Measurements from ENCODE around the gene RHOA. TPM values are rescaled to one million over a fixed set of nuclear protein-coding genes. Genes with fewer than 3 reads are reported as not detected.

RHOA gene
- total RNA-seq, 4 donors from 2014 or later, result 534 to 619 (median 593) TPM

GRCh38 chr3:49341996-49342395, 69.8 kb downstream of the RHOA start:
- no peak for TF ChIP-seq CTCF (IDR thresholded peaks at IDR 0.05; ENCODE audit: low read depth)

GRCh38 chr3:49339941-49340800, 71.6 kb downstream of the RHOA start, which contains the start of gene USP4:
TSS of gene USP4 (minus strand) at chr3:49340053. CDS start at chr3:49340024, 29 bp downstream.
- no peak for TF ChIP-seq CTCF (IDR thresholded peaks at IDR 0.05; ENCODE audit: low read depth)

GRCh38 chr3:49339581-49339940, 72.2 kb downstream of the RHOA start:
- TF ChIP-seq CTCF (IDR thresholded peaks at IDR 0.05; ENCODE audit: low read depth), result no peak

GRCh38 chr3:49333916-49334633, 77.7 kb downstream of the RHOA start:
- TF ChIP-seq CTCF (IDR thresholded peaks at IDR 0.05; ENCODE audit: low read depth), result no peak

- TF ChIP-seq CTCF (IDR thresholded peaks at IDR 0.05; ENCODE audit: low read depth), result no peak
These were observed 78.7 kb downstream of the RHOA start for GRCh38 chr3:49333091-49333490.

GRCh38 chr3:49329186-49329585, 82.6 kb downstream of the RHOA start:
- no peak for TF ChIP-seq CTCF (IDR thresholded peaks at IDR 0.05; ENCODE audit: low read depth)

- no peak for TF ChIP-seq CTCF (IDR thresholded peaks at IDR 0.05; ENCODE audit: low read depth)
These were observed 84.3 kb downstream of the RHOA start for GRCh38 chr3:49327485-49327884.

All from subcutaneous adipose tissue (tissue), 4 donors.